K562 (cell line): ENCODE data around the gene ETNK2. TPM values are rescaled to one million over a fixed set of nuclear protein-coding genes. Genes with fewer than 3 reads are reported as not detected.
A peak's percentile ranks its signal among the peaks of the same experiment; 100 is the strongest.

ENCODE experiments used
- CREB3 ChIP-seq: fragments of 450-650 bp; conservative IDR thresholded peaks from 2 replicates; pipeline ENCODE4 v1.6.1; 2016; ENCODE audit warnings: missing genetic modification characterization, low read depth, mild to moderate bottlenecking, missing compliant biosample characterization, moderate library complexity
- HNRNPL ChIP-seq: fragments of 200-400 bp; formaldehyde crosslinking; IDR thresholded peaks from 2 replicates; pipeline ENCODE4 v1.6.1; 2017; ENCODE audit warnings: low read depth, mild to moderate bottlenecking, low read length
- MAFF ChIP-seq: IDR thresholded peaks from 2 replicates; pipeline ENCODE4 v1.6.1; 2012; ENCODE audit warnings: low read length, improper control_type of control experiment
- SAP30 ChIP-seq: fragments of 200-600 bp; sonication (generic); IDR thresholded peaks from 2 replicates; pipeline ENCODE4 v1.6.1; 2012; ENCODE audit warnings: borderline replicate concordance, low read depth, mild to moderate bottlenecking, moderate library complexity, low read length, control low read depth, inconsistent platforms; ENCODE audit not compliant: insufficient read depth, poor library complexity, severe bottlenecking
- SMAD4 ChIP-seq: fragments of 250-450 bp; sonication (Bioruptor Pico); conservative IDR thresholded peaks from 2 replicates; pipeline ENCODE4 v1.8.0; 2021; ENCODE audit warnings: inconsistent platforms, mild to moderate bottlenecking, moderate library complexity
- TSHZ1 ChIP-seq: fragments of 250-450 bp; sonication (Bioruptor Pico); IDR thresholded peaks from 2 replicates; pipeline ENCODE4 v1.4.0; 2020; ENCODE audit warnings: mild to moderate bottlenecking, moderate library complexity
- polyA plus RNA-seq, 8 experiments: library from polyadenylated mRNA; depleted of rRNA in 4 of 8; stranded (reverse) in 5 of 8; unstranded in 3 of 8; fragments of >200 nt; fragmentation: Nextera tagmentation in 2 of 8; fragmentation: Illumina TruSeq in 1 of 8; extraction: Ambion mirVana in 2 of 8; extraction: Trizol in 1 of 8; gene quantifications; 2 replicates each; pipeline versions ENCODE4 v1.2.1 to v1.2.3, GENCODE V29; 2011 to 2014; ENCODE audit warnings: inconsistent platforms in 1 of 8, missing spikeins in 1 of 8
- total RNA-seq, 7 experiments: library from RNA; depleted of rRNA in 6 of 7; stranded (reverse); fragments of >200 nt in 6 of 7; fragmentation: Illumina TruSeq in 2 of 7; extraction: Trizol in 2 of 7; gene quantifications; 2 replicates each; pipeline versions ENCODE4 v1.2.1 to v1.2.3, GENCODE V29; 2011 to 2021; ENCODE audit warnings: low replicate concordance in 1 of 7

The ETNK2 gene
- total and polyA plus RNA-seq, 9 of the 15 experiments (the other 6 are each of a cell fraction or from before 2014, with no cell fraction given): 0.03 to 0.38 (median 0.13) TPM; not detected in 4

GRCh38 chr1:204177133-204177532 lies 25.3 kb upstream of the ETNK2 start (continued):
- no peak for TF ChIP-seq TSHZ1
- peak; percentile 83 for TF ChIP-seq SMAD4 (CRISPR knock-in tag)
- TF ChIP-seq CREB3 (tag): no peak
- TF ChIP-seq SAP30: no peak
- no peak for TF ChIP-seq HNRNPL
- TF ChIP-seq MAFF: peak; percentile 7; the same call in 1 of the 2 replicates
